ENCODE data around the gene SLC16A3. TPM values are rescaled to one million over a fixed set of nuclear protein-coding genes. Genes with fewer than 3 reads are reported as not detected.
"Not testable (repeated sequence)": the region's sequence is repeated elsewhere in the genome, so short reads cannot be mapped to it uniquely, and the experiment has no call there.

SLC16A3 gene
- total RNA-seq, 2 experiments from 2014 or later = 257 to 264 TPM

- H3K9me3 Mint-ChIP-seq (ENCODE audit: insufficient read depth) = no peaks in the 10 kb centered on the region
- peaks cover 73% of the 10 kb centered on the region for H3K36me3 Mint-ChIP-seq (ENCODE audit: low read depth)
- DNase-seq (no peak), ATAC-seq (no peak)
- POLR2A ChIA-PET = interaction anchor here (2.2 kb wide), 1 partner anchor 11 kb away, joined by 8 read pairs; no protein-coding TSS in a partner anchor
- CTCF ChIA-PET = interaction anchor here (1.1 to 1.4 kb wide), 2 partner anchors 15 to 20 kb away, joined by 3 read pairs; no protein-coding TSS in a partner anchor
- no peak overlapping the region for H3K27ac Mint-ChIP-seq
- no peak overlapping the region for H3K4me3 Mint-ChIP-seq
- H3K27me3 Mint-ChIP-seq (ENCODE audit: low read depth) = no peaks in the 10 kb centered on the region
- peaks cover 10% of the 10 kb centered on the region for H3K4me1 Mint-ChIP-seq (ENCODE audit: low read depth)
Measured at GRCh38 chr17:82255402-82255972, 26.6 kb downstream of the SLC16A3 start.

- no peak overlapping the region for H3K4me3 Mint-ChIP-seq
- ChIA-PET POLR2A (interaction anchor here (2.2 kb wide), 1 partner anchor 10 kb away, joined by 8 read pairs; no protein-coding TSS in a partner anchor), CTCF (interaction anchor here (1.4 to 1.6 kb wide), 2 partner anchors 20 to 65 kb away, joined by 3 to 4 read pairs; no protein-coding TSS in a partner anchor)
- no peaks in the 10 kb centered on the region for H3K27me3 Mint-ChIP-seq (ENCODE audit: low read depth)
- H3K4me1 Mint-ChIP-seq (ENCODE audit: low read depth) = peaks cover 10% of the 10 kb centered on the region
- H3K9me3 Mint-ChIP-seq (ENCODE audit: insufficient read depth) = no peaks in the 10 kb centered on the region
- no peak for ATAC-seq
- H3K27ac Mint-ChIP-seq = no peak overlapping the region
- peaks cover 73% of the 10 kb centered on the region for H3K36me3 Mint-ChIP-seq (ENCODE audit: low read depth)
- DNase-seq = no peak
Measured at GRCh38 chr17:82256242-82256885, 27.5 kb downstream of the SLC16A3 start.

- no peak overlapping the region for H3K4me3 Mint-ChIP-seq
- no peaks in the 10 kb centered on the region for H3K9me3 Mint-ChIP-seq (ENCODE audit: insufficient read depth)
- H3K4me1 Mint-ChIP-seq (ENCODE audit: low read depth) = peaks cover 10% of the 10 kb centered on the region
- no peaks in the 10 kb centered on the region for H3K27me3 Mint-ChIP-seq (ENCODE audit: low read depth)
- POLR2A ChIA-PET = interaction anchor here (0.6 kb wide), 1 partner anchor 194 kb away, joined by 3 read pairs; no protein-coding TSS in a partner anchor
- DNase-seq = peak; percentile 55
- peak overlapping the region; percentile 71 for H3K27ac Mint-ChIP-seq
- CTCF ChIA-PET = interaction anchor here (1.6 kb wide), 1 partner anchor 64 kb away, joined by 4 read pairs; no protein-coding TSS in a partner anchor
- peaks cover 73% of the 10 kb centered on the region for H3K36me3 Mint-ChIP-seq (ENCODE audit: low read depth)
- peak; percentile 91 for ATAC-seq
Measured at GRCh38 chr17:82257473-82257872, 28.6 kb downstream of the SLC16A3 start.

- ATAC-seq (no peak), DNase-seq (no peak)
- ChIA-PET CTCF (no interaction called here), POLR2A (no interaction called here)
- H3K4me3 Mint-ChIP-seq = no peak overlapping the region
- H3K27ac Mint-ChIP-seq = peak overlapping the region; percentile 7
- no peaks in the 10 kb centered on the region for H3K27me3 Mint-ChIP-seq (ENCODE audit: low read depth)
- no peaks in the 10 kb centered on the region for H3K9me3 Mint-ChIP-seq (ENCODE audit: insufficient read depth)
- peaks cover 68% of the 10 kb centered on the region for H3K36me3 Mint-ChIP-seq (ENCODE audit: low read depth)
- H3K4me1 Mint-ChIP-seq (ENCODE audit: low read depth) = peaks cover 10% of the 10 kb centered on the region
Measured at GRCh38 chr17:82258555-82258954, 29.7 kb downstream of the SLC16A3 start.

GRCh38 chr17:82259972-82260961, 31.4 kb downstream of the SLC16A3 start:
- H3K4me3 Mint-ChIP-seq; DNase-seq; CTCF ChIA-PET; H3K27ac Mint-ChIP-seq; H3K27me3 Mint-ChIP-seq (ENCODE audit: low read depth); ATAC-seq; H3K9me3 Mint-ChIP-seq (ENCODE audit: insufficient read depth): not testable (repeated sequence)
- H3K4me1 Mint-ChIP-seq (ENCODE audit: low read depth) = peaks cover 10% of the 10 kb centered on the region
- POLR2A ChIA-PET = interaction anchor here (0.9 kb wide), 1 partner anchor 18 kb away, joined by 3 read pairs; no protein-coding TSS in a partner anchor
- H3K36me3 Mint-ChIP-seq (ENCODE audit: low read depth) = peaks cover 78% of the 10 kb centered on the region

GRCh38 chr17:82262344-82262743, 33.5 kb downstream of the SLC16A3 start:
- H3K27ac Mint-ChIP-seq = no peak overlapping the region
- no peak for ATAC-seq
- POLR2A ChIA-PET = interaction anchor here (0.7 kb wide), 1 partner anchor 23 kb away, joined by 3 read pairs; no protein-coding TSS in a partner anchor
- peaks cover 77% of the 10 kb centered on the region for H3K36me3 Mint-ChIP-seq (ENCODE audit: low read depth)
- DNase-seq = no peak
- CTCF ChIA-PET = interaction anchor here (0.9 to 1.0 kb wide), 2 partner anchors 26 to 225 kb away, joined by 3 to 4 read pairs; partner anchors contain the start of gene DCXR
- no peaks in the 10 kb centered on the region for H3K9me3 Mint-ChIP-seq (ENCODE audit: insufficient read depth)
- H3K27me3 Mint-ChIP-seq (ENCODE audit: low read depth) = no peaks in the 10 kb centered on the region
- H3K4me3 Mint-ChIP-seq = no peak overlapping the region
- peaks cover 12% of the 10 kb centered on the region for H3K4me1 Mint-ChIP-seq (ENCODE audit: low read depth)

GRCh38 chr17:82263641-82264040, 34.8 kb downstream of the SLC16A3 start:
- Mint-ChIP-seq H3K4me3 (no peak overlapping the region), H3K4me1 (ENCODE audit: low read depth) (peaks cover 22% of the 10 kb centered on the region), H3K27ac (no peak overlapping the region), H3K27me3 (ENCODE audit: low read depth) (no peaks in the 10 kb centered on the region), H3K9me3 (ENCODE audit: insufficient read depth) (no peaks in the 10 kb centered on the region), H3K36me3 (ENCODE audit: low read depth) (peaks cover 77% of the 10 kb centered on the region)
- ChIA-PET CTCF (no interaction called here), POLR2A (no interaction called here)
- ATAC-seq (no peak), DNase-seq (no peak)

GRCh38 chr17:82266142-82266541, 37.3 kb downstream of the SLC16A3 start:
- Mint-ChIP-seq H3K4me1 (ENCODE audit: low read depth) (peaks cover 44% of the 10 kb centered on the region), H3K9me3 (ENCODE audit: insufficient read depth) (no peaks in the 10 kb centered on the region), H3K36me3 (ENCODE audit: low read depth) (peaks cover 79% of the 10 kb centered on the region), H3K27me3 (ENCODE audit: low read depth) (no peaks in the 10 kb centered on the region), H3K27ac (no peak overlapping the region), H3K4me3 (no peak overlapping the region)
- ChIA-PET POLR2A (interaction anchor here (1.0 to 1.7 kb wide), 2 partner anchors 11 to 60 kb away, joined by 4 to 8 read pairs; no protein-coding TSS in a partner anchor), CTCF (interaction anchor here (0.9 kb wide), 1 partner anchor 30 kb away, joined by 3 read pairs; no protein-coding TSS in a partner anchor)
- DNase-seq (no peak), ATAC-seq (no peak)

- peaks cover 58% of the 10 kb centered on the region for H3K4me1 Mint-ChIP-seq (ENCODE audit: low read depth)
- H3K9me3 Mint-ChIP-seq (ENCODE audit: insufficient read depth) = no peaks in the 10 kb centered on the region
- no peak for DNase-seq
- peaks cover 76% of the 10 kb centered on the region for H3K36me3 Mint-ChIP-seq (ENCODE audit: low read depth)
- peak overlapping the region; percentile 64 for H3K27ac Mint-ChIP-seq
- CTCF ChIA-PET = interaction anchor here (1.2 to 1.4 kb wide), 2 partner anchors 32 to 83 kb away, joined by 3 to 4 read pairs; no protein-coding TSS in a partner anchor
- no peak overlapping the region for H3K4me3 Mint-ChIP-seq
- H3K27me3 Mint-ChIP-seq (ENCODE audit: low read depth) = no peaks in the 10 kb centered on the region
- POLR2A ChIA-PET = no interaction called here
- ATAC-seq = peak; percentile 45
Measured at GRCh38 chr17:82267575-82268379, 38.9 kb downstream of the SLC16A3 start.

GRCh38 chr17:82269138-82269881, 40.5 kb downstream of the SLC16A3 start:
- no peaks in the 10 kb centered on the region for H3K9me3 Mint-ChIP-seq (ENCODE audit: insufficient read depth)
- H3K4me3 Mint-ChIP-seq = no peak overlapping the region
- ATAC-seq (no peak), DNase-seq (no peak)
- H3K27ac Mint-ChIP-seq = peak overlapping the region; percentile 23
- H3K36me3 Mint-ChIP-seq (ENCODE audit: low read depth) = peaks cover 69% of the 10 kb centered on the region
- ChIA-PET CTCF (interaction anchor here (0.6 to 1.4 kb wide), 4 partner anchors 32 to 155 kb away, joined by 3 to 5 read pairs (median 4); no protein-coding TSS in a partner anchor), POLR2A (interaction anchor here (0.7 kb wide), 1 partner anchor 28 kb away, joined by 3 read pairs; no protein-coding TSS in a partner anchor)
- H3K27me3 Mint-ChIP-seq (ENCODE audit: low read depth) = no peaks in the 10 kb centered on the region
- H3K4me1 Mint-ChIP-seq (ENCODE audit: low read depth) = peaks cover 58% of the 10 kb centered on the region

All from activated CD8-positive, alpha-beta T cell treated with anti-CD3 and anti-CD28 coated beads, Interleukin-2, amount 10 ng/mL, durations not matched to agents 7 days and 5 days (primary cell).